ENCODE data around the gene BRCA1. TPM values are rescaled to one million over a fixed set of nuclear protein-coding genes. Genes with fewer than 3 reads are reported as not detected.
"Not testable (repeated sequence)": the region's sequence is repeated elsewhere in the genome, so short reads cannot be mapped to it uniquely, and the experiment has no call there.

The BRCA1 gene
- total RNA-seq, 1 donor from 2014 or later: 29.5 TPM

- no peak for DNase-seq (ENCODE audit: low read depth)
- no peak for TF ChIP-seq CTCF (conservative IDR thresholded peaks at IDR 0.05; ENCODE audit: low read depth, low read length)
- no peak overlapping the region for H3K4me3 ChIP-seq (ENCODE audit: low read depth, low read length)
Observed at GRCh38 chr17:43155666-43156065, 30.5 kb upstream of the BRCA1 start.

GRCh38 chr17:43153197-43153835 is 28.2 kb upstream of the BRCA1 start:
- H3K4me3 ChIP-seq (ENCODE audit: low read depth, low read length): not testable (repeated sequence)

GRCh38 chr17:43151880-43152456 is 26.8 kb upstream of the BRCA1 start:
- H3K4me3 ChIP-seq (ENCODE audit: low read depth, low read length): no peak overlapping the region
- no peak for TF ChIP-seq CTCF (conservative IDR thresholded peaks at IDR 0.05; ENCODE audit: low read depth, low read length)
- no peak for DNase-seq (ENCODE audit: low read depth)

More at GRCh38 chr17:43153197-43153835, 28.2 kb upstream of the BRCA1 start:
- not testable (repeated sequence) for DNase-seq (ENCODE audit: low read depth)

GRCh38 chr17:43146649-43147048 is 21.5 kb upstream of the BRCA1 start:
- no peak for DNase-seq (ENCODE audit: low read depth)
- no peak for TF ChIP-seq CTCF (conservative IDR thresholded peaks at IDR 0.05; ENCODE audit: low read depth, low read length)
- H3K4me3 ChIP-seq (ENCODE audit: low read depth, low read length): no peak overlapping the region

- no peak for DNase-seq (ENCODE audit: low read depth)
- TF ChIP-seq CTCF (conservative IDR thresholded peaks at IDR 0.05; ENCODE audit: low read depth, low read length): no peak
- no peak overlapping the region for H3K4me3 ChIP-seq (ENCODE audit: low read depth, low read length)
Observed at GRCh38 chr17:43143201-43143600, 18.0 kb upstream of the BRCA1 start.

GRCh38 chr17:43142153-43142552 is 17.0 kb upstream of the BRCA1 start:
- no peak for TF ChIP-seq CTCF (conservative IDR thresholded peaks at IDR 0.05; ENCODE audit: low read depth, low read length)
- no peak for DNase-seq (ENCODE audit: low read depth)
- H3K4me3 ChIP-seq (ENCODE audit: low read depth, low read length): no peak overlapping the region

GRCh38 chr17:43140396-43141332 is 15.5 kb upstream of the BRCA1 start:
- no peak for DNase-seq (ENCODE audit: low read depth)
- no peak overlapping the region for H3K4me3 ChIP-seq (ENCODE audit: low read depth, low read length)
- TF ChIP-seq CTCF (conservative IDR thresholded peaks at IDR 0.05; ENCODE audit: low read depth, low read length): no peak

- DNase-seq (ENCODE audit: low read depth); H3K4me3 ChIP-seq (ENCODE audit: low read depth, low read length): not testable (repeated sequence)
Observed at GRCh38 chr17:43138531-43138930, 13.4 kb upstream of the BRCA1 start.

GRCh38 chr17:43136574-43136973 is 11.4 kb upstream of the BRCA1 start:
- not testable (repeated sequence) for H3K4me3 ChIP-seq (ENCODE audit: low read depth, low read length); DNase-seq (ENCODE audit: low read depth)
